Measurements from ENCODE around the gene CEP295NL.

The CEP295NL gene

GRCh38 chr17:78920528-78920927 is 17.5 kb upstream of the CEP295NL start:
- DNase-seq (ENCODE audit: insufficient read length, low spot score) (no peak), FAIRE-seq (no peak)
- no peak for TF ChIP-seq CTCF (IDR thresholded peaks at IDR 0.05; ENCODE audit: insufficient read depth, missing control alignments)

GRCh38 chr17:78919861-78920450 is 17.0 kb upstream of the CEP295NL start:
- TF ChIP-seq CTCF (IDR thresholded peaks at IDR 0.05; ENCODE audit: insufficient read depth, missing control alignments), result no peak
- DNase-seq (ENCODE audit: insufficient read length, low spot score) (no peak), FAIRE-seq (no peak)

GRCh38 chr17:78918979-78919378 is 16.0 kb upstream of the CEP295NL start:
- DNase-seq (ENCODE audit: insufficient read length, low spot score), result no peak
- FAIRE-seq, result no peak
- TF ChIP-seq CTCF (IDR thresholded peaks at IDR 0.05; ENCODE audit: insufficient read depth, missing control alignments), result no peak

GRCh38 chr17:78917451-78918275 is 14.7 kb upstream of the CEP295NL start:
- DNase-seq (ENCODE audit: insufficient read length, low spot score), result no peak
- no peak for TF ChIP-seq CTCF (IDR thresholded peaks at IDR 0.05; ENCODE audit: insufficient read depth, missing control alignments)
- no peak for FAIRE-seq

- TF ChIP-seq CTCF (IDR thresholded peaks at IDR 0.05; ENCODE audit: insufficient read depth, missing control alignments), result no peak
- DNase-seq (ENCODE audit: insufficient read length, low spot score) (no peak), FAIRE-seq (no peak)
Observed at GRCh38 chr17:78915872-78916632, 13.1 kb upstream of the CEP295NL start.

GRCh38 chr17:78913115-78913514 is 10.1 kb upstream of the CEP295NL start:
- TF ChIP-seq CTCF (IDR thresholded peaks at IDR 0.05; ENCODE audit: insufficient read depth, missing control alignments), result no peak
- no peak for FAIRE-seq
- no peak for DNase-seq (ENCODE audit: insufficient read length, low spot score)
